Mammary epithelial cell (primary cell): ENCODE measurements around the gene TEAD3.

Source experiments
- CTCF ChIP-seq, 2 donors: IDR thresholded peaks in 1 of 2; conservative IDR thresholded peaks in 1 of 2; 2 replicates each; pipeline ENCODE4 v1.5.1; 2011 to 2012; ENCODE audit warnings: inconsistent platforms in 2 of 2, low read length in 2 of 2, mild to moderate bottlenecking in 2 of 2, control low read depth in 1 of 2, low read depth in 1 of 2; ENCODE audit not compliant: insufficient read depth in 1 of 2; ENCODE audit errors: extremely low read depth in 1 of 2
- EZH2 ChIP-seq: IDR thresholded peaks from 2 replicates; pipeline ENCODE4 v1.6.1; 2012; ENCODE audit warnings: low read length, inconsistent platforms, borderline replicate concordance

GRCh38 chr6:35516712-35517111, 19.8 kb upstream of the TEAD3 start:
- no peak for TF ChIP-seq CTCF (conservative IDR thresholded peaks at IDR 0.05 in 1 of 2, IDR thresholded peaks at IDR 0.05 in 1 of 2; ENCODE audit: extremely low read depth in 1 of 2, insufficient read depth in 1 of 2, low read depth in 1 of 2, low read length in 2 of 2)
- no peak for TF ChIP-seq EZH2
